ENCODE results near the gene RAPGEF6. TPM values are rescaled to one million over a fixed set of nuclear protein-coding genes. Genes with fewer than 3 reads are reported as not detected.

RAPGEF6 gene
- polyA plus RNA-seq, 1 experiment, result 13.1 TPM

- no peak overlapping the region for H3K4me3 ChIP-seq (ENCODE audit: low read depth, low read length)
- no peaks in the 10 kb centered on the region for H3K27me3 ChIP-seq (ENCODE audit: control insufficient read depth, insufficient read depth, low read length)
- ChIA-PET CTCF (interaction anchor here (0.7 kb wide), 2 partner anchors 168 to 1761 kb away, joined by 5 to 9 read pairs; no protein-coding TSS in a partner anchor), POLR2A (no interaction called here)
- DNase-seq (ENCODE audit: low read depth, low spot score), result no peak
- H3K27ac ChIP-seq (ENCODE audit: low read depth, low read length), result no peak overlapping the region
- no peak for TF ChIP-seq CTCF (IDR thresholded peaks at IDR 0.05; ENCODE audit: low read depth, low read length)
- no peaks in the 10 kb centered on the region for H3K9me3 ChIP-seq (ENCODE audit: control insufficient read depth, insufficient read depth, low read length)
Observed at GRCh38 chr5:131528682-131529081, 106.3 kb downstream of the RAPGEF6 start.

DNA sequence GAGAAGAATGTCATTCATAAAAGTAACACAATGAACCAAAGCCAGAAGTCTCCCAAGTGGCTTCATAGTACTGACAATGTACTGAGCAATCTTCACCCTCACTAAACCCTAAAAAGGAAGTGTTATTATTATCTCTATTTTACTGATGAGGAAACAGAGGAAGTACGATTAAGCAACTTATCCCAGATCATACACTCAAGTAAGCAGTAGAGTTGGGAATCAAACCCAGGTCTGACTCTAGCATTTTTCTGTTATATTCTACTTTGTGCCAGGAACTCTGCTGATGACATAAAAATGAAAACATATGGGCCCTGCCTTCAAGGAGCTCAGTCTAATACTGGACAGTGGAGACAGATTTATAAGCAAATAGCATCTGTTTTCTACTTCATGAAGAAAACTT, 109.2 kb downstream of the RAPGEF6 start:
- CTCF ChIA-PET, result interaction anchor here (0.5 kb wide), 1 partner anchor 25 kb away, joined by 4 read pairs; no protein-coding TSS in a partner anchor

DNA sequence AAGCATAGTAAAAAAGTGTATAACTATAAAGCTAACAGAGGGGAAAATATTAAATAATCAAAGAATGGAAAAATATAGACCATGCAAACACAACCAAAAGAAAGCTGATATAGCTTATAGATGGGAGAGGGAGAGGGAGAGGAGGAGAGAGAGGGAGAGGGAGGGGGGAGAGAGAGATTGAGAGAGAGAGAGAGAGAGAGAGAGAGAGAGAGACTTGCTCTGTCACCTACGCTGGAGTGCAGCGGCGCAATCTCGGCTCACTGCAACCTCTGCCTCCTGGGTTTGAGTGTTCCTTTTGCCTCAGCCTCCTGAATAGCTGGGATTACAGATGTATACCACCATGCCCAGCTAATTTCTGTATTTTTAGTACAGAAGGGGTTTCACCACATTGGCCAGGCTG, 110.6 kb downstream of the RAPGEF6 start:
- ChIA-PET POLR2A (no interaction called here), CTCF (interaction anchor here (0.6 to 1.4 kb wide), 3 partner anchors 9 to 541 kb away, joined by 3 to 5 read pairs (median 4); no protein-coding TSS in a partner anchor)
- no peak overlapping the region for H3K4me3 ChIP-seq (ENCODE audit: low read depth, low read length)
- no peaks in the 10 kb centered on the region for H3K27me3 ChIP-seq (ENCODE audit: control insufficient read depth, insufficient read depth, low read length)
- TF ChIP-seq CTCF (IDR thresholded peaks at IDR 0.05; ENCODE audit: low read depth, low read length), result no peak
- H3K27ac ChIP-seq (ENCODE audit: low read depth, low read length), result no peak overlapping the region
- H3K9me3 ChIP-seq (ENCODE audit: control insufficient read depth, insufficient read depth, low read length), result no peaks in the 10 kb centered on the region
- no peak for DNase-seq (ENCODE audit: low read depth, low spot score)

More for the DNA sequence above, 109.2 kb downstream of the RAPGEF6 start:
- no peak for TF ChIP-seq CTCF (IDR thresholded peaks at IDR 0.05; ENCODE audit: low read depth, low read length)
- no peaks in the 10 kb centered on the region for H3K27me3 ChIP-seq (ENCODE audit: control insufficient read depth, insufficient read depth, low read length)
- H3K9me3 ChIP-seq (ENCODE audit: control insufficient read depth, insufficient read depth, low read length), result no peaks in the 10 kb centered on the region
- POLR2A ChIA-PET, result no interaction called here
- H3K4me3 ChIP-seq (ENCODE audit: low read depth, low read length), result no peak overlapping the region
- no peak overlapping the region for H3K27ac ChIP-seq (ENCODE audit: low read depth, low read length)
- DNase-seq (ENCODE audit: low read depth, low spot score), result no peak

GRCh38 chr5:131523500-131524185, 111.4 kb downstream of the RAPGEF6 start:
- Histone ChIP-seq H3K27ac (ENCODE audit: low read depth, low read length) (no peak overlapping the region), H3K9me3 (ENCODE audit: control insufficient read depth, insufficient read depth, low read length) (no peaks in the 10 kb centered on the region), H3K4me3 (ENCODE audit: low read depth, low read length) (no peak overlapping the region), H3K27me3 (ENCODE audit: control insufficient read depth, insufficient read depth, low read length) (no peaks in the 10 kb centered on the region)
- POLR2A ChIA-PET, result no interaction called here
- TF ChIP-seq CTCF (IDR thresholded peaks at IDR 0.05; ENCODE audit: low read depth, low read length), result no peak
- CTCF ChIA-PET, result interaction anchor here (0.6 to 1.4 kb wide), 4 partner anchors 10 to 542 kb away, joined by 3 to 5 read pairs (median 4); no protein-coding TSS in a partner anchor
- DNase-seq (ENCODE audit: low read depth, low spot score), result no peak

- no peak overlapping the region for H3K4me3 ChIP-seq (ENCODE audit: low read depth, low read length)
- CTCF ChIA-PET, result interaction anchor here (0.7 to 1.1 kb wide), 2 partner anchors 11 to 68 kb away, joined by 3 read pairs; no protein-coding TSS in a partner anchor
- DNase-seq (ENCODE audit: low read depth, low spot score), result no peak
- no peak for TF ChIP-seq CTCF (IDR thresholded peaks at IDR 0.05; ENCODE audit: low read depth, low read length)
- no peak overlapping the region for H3K27ac ChIP-seq (ENCODE audit: low read depth, low read length)
- no peaks in the 10 kb centered on the region for H3K9me3 ChIP-seq (ENCODE audit: control insufficient read depth, insufficient read depth, low read length)
- H3K27me3 ChIP-seq (ENCODE audit: control insufficient read depth, insufficient read depth, low read length), result no peaks in the 10 kb centered on the region
- POLR2A ChIA-PET, result interaction anchor here (0.7 to 1.4 kb wide), 3 partner anchors 11 to 276 kb away, joined by 3 read pairs; partner anchors contain the start of gene FNIP1
Observed at GRCh38 chr5:131521252-131521651, 113.8 kb downstream of the RAPGEF6 start.
